Esophagus muscularis mucosa (tissue), 4 donors: ENCODE results near the gene EEPD1.

ENCODE experiments used
- EP300 ChIP-seq: sonication (generic); formaldehyde crosslinking; IDR thresholded peaks from one replicate; pipeline ENCODE4 v1.6.1; 2017; ENCODE audit warnings: antibody characterized with exemption
- POLR2A ChIP-seq: fragments of 450-650 bp; IDR thresholded peaks from one replicate; pipeline ENCODE4 v1.6.1; 2017; ENCODE audit warnings: antibody characterized with exemption, moderate library complexity, mild to moderate bottlenecking, low read depth
- POLR2AphosphoS5 ChIP-seq, 2 donors: sonication (generic); formaldehyde crosslinking; IDR thresholded peaks; one replicate each; pipeline ENCODE4 v1.6.1; 2017; ENCODE audit warnings: antibody characterized with exemption in 2 of 2
- TF ChIP-seq, protein P1 (sequence below), 3 experiments: fragments of 200-600 bp in 2 of 3; fragments of 450-650 bp in 1 of 3; sonication (generic) in 2 of 3; IDR thresholded peaks; one replicate each; pipeline ENCODE4 v1.5.1; 2017 to 2019; ENCODE audit warnings: antibody characterized with exemption in 3 of 3, mild to moderate bottlenecking in 2 of 3, moderate library complexity in 1 of 3

DNA sequence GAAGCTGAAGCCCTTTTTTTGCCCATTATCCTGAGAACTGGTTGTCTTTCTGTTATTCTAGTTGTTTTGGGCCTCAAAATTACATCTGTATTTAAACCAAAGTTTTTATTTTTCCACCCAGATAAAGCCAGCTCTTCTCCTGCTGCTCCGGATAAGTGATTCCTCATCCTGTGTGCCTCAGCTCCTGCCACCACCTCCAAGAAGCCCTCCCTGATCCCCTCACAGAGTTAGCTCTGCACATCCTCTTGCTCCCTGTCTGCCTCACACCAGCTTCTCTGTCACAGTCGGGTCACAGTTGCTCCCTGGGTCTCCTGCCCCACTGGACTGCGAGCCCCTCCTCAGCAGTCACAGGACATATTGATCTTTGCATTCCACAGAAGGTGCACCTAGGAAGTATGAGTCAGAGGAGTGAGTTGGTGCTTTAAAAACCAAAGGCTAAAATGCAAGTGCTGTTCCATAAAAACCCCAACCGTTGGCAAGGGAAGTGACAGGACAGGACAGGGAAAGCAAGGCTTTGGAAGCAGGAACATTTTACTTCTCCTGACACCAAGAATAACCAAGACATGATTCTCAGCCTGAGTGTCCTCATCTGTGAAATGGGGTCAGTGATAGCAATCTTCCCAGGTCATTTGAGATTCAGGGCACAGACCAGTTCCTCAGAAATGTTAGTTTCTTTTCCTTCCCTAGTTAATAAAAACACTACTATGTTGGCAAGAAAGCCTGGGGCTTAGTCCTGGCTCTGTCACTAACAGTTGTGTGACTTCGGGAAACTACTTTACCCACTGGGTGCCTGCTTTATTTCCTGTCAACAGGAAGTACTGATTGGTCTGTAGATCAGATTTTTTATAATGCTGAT, 36.5 kb upstream of the EEPD1 start:
- TF ChIP-seq, protein P1, sequence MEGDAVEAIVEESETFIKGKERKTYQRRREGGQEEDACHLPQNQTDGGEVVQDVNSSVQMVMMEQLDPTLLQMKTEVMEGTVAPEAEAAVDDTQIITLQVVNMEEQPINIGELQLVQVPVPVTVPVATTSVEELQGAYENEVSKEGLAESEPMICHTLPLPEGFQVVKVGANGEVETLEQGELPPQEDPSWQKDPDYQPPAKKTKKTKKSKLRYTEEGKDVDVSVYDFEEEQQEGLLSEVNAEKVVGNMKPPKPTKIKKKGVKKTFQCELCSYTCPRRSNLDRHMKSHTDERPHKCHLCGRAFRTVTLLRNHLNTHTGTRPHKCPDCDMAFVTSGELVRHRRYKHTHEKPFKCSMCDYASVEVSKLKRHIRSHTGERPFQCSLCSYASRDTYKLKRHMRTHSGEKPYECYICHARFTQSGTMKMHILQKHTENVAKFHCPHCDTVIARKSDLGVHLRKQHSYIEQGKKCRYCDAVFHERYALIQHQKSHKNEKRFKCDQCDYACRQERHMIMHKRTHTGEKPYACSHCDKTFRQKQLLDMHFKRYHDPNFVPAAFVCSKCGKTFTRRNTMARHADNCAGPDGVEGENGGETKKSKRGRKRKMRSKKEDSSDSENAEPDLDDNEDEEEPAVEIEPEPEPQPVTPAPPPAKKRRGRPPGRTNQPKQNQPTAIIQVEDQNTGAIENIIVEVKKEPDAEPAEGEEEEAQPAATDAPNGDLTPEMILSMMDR (IDR thresholded peaks at IDR 0.05), result no peak
- TF ChIP-seq POLR2AphosphoS5 (IDR thresholded peaks at IDR 0.05) (no peak), EP300 (no peak), POLR2A (no peak)
